Measurements from ENCODE around the gene DIRAS3. TPM values are rescaled to one million over a fixed set of nuclear protein-coding genes. Genes with fewer than 3 reads are reported as not detected.

DIRAS3 gene
- total RNA-seq, 1 experiment from 2014 or later, result not detected

- no peaks in the 10 kb centered on the region for H3K9me3 Mint-ChIP-seq (ENCODE audit: unreplicated experiment)
- DNase-seq, result no peak
- H3K27ac Mint-ChIP-seq (ENCODE audit: unreplicated experiment), result no peak overlapping the region
- no TSS peak for BruUV-seq (replicated peaks)
- intact Hi-C loops (cut with micrococcal nuclease; ENCODE audit: unreplicated experiment), result no loop called here
- TF ChIP-seq, protein P1, sequence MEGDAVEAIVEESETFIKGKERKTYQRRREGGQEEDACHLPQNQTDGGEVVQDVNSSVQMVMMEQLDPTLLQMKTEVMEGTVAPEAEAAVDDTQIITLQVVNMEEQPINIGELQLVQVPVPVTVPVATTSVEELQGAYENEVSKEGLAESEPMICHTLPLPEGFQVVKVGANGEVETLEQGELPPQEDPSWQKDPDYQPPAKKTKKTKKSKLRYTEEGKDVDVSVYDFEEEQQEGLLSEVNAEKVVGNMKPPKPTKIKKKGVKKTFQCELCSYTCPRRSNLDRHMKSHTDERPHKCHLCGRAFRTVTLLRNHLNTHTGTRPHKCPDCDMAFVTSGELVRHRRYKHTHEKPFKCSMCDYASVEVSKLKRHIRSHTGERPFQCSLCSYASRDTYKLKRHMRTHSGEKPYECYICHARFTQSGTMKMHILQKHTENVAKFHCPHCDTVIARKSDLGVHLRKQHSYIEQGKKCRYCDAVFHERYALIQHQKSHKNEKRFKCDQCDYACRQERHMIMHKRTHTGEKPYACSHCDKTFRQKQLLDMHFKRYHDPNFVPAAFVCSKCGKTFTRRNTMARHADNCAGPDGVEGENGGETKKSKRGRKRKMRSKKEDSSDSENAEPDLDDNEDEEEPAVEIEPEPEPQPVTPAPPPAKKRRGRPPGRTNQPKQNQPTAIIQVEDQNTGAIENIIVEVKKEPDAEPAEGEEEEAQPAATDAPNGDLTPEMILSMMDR (IDR thresholded peaks at IDR 0.05; ENCODE audit: insufficient read depth in 1 of 2, low read depth in 1 of 2, low read length in 1 of 2, severe bottlenecking in 1 of 2, unreplicated experiment in 1 of 2), result no peak
- H3K36me3 Mint-ChIP-seq (ENCODE audit: insufficient read depth, unreplicated experiment), result no peaks in the 10 kb centered on the region
- H3K4me1 ChIP-seq, result no peaks in the 10 kb centered on the region
- no peaks in the 10 kb centered on the region for H3K27me3 ChIP-seq (replicated peaks; ENCODE audit: control insufficient read depth, insufficient read depth, low read length)
- H3K4me3 Mint-ChIP-seq (ENCODE audit: unreplicated experiment), result no peak overlapping the region
- no peaks in the 10 kb centered on the region for H3K27me3 Mint-ChIP-seq (ENCODE audit: insufficient read depth, unreplicated experiment)
- CTCF ChIA-PET, result no interaction called here
- H3K4me1 Mint-ChIP-seq (ENCODE audit: low read depth, unreplicated experiment), result no peaks in the 10 kb centered on the region
- H3K4me3 ChIP-seq (ENCODE audit: low read depth, low read length), result no peak overlapping the region
- H3K9me3 ChIP-seq, result no peaks in the 10 kb centered on the region
- no peaks in the 10 kb centered on the region for H3K36me3 ChIP-seq (ENCODE audit: control insufficient read depth, insufficient read depth, low read length)
- POLR2A ChIA-PET, result no interaction called here
Observed at GRCh38 chr1:68047659-68048026, 2.8 kb downstream of the DIRAS3 start.

GRCh38 chr1:68046885-68047658 lies 3.4 kb downstream of the DIRAS3 start:
- H3K36me3 ChIP-seq (ENCODE audit: control insufficient read depth, insufficient read depth, low read length), result no peaks in the 10 kb centered on the region
- ChIA-PET POLR2A (no interaction called here), CTCF (no interaction called here)
- DNase-seq, result no peak
- no peaks in the 10 kb centered on the region for H3K9me3 Mint-ChIP-seq (ENCODE audit: unreplicated experiment)
- intact Hi-C loops (cut with micrococcal nuclease; ENCODE audit: unreplicated experiment), result no loop called here
- H3K36me3 Mint-ChIP-seq (ENCODE audit: insufficient read depth, unreplicated experiment), result no peaks in the 10 kb centered on the region
- H3K27me3 ChIP-seq (replicated peaks; ENCODE audit: control insufficient read depth, insufficient read depth, low read length), result no peaks in the 10 kb centered on the region
- no peaks in the 10 kb centered on the region for H3K27me3 Mint-ChIP-seq (ENCODE audit: insufficient read depth, unreplicated experiment)
- no TSS peak for BruUV-seq (replicated peaks)
- H3K4me3 ChIP-seq (ENCODE audit: low read depth, low read length), result no peak overlapping the region
- H3K4me1 ChIP-seq, result no peaks in the 10 kb centered on the region
- no peak overlapping the region for H3K27ac Mint-ChIP-seq (ENCODE audit: unreplicated experiment)
- H3K9me3 ChIP-seq, result no peaks in the 10 kb centered on the region
- H3K4me3 Mint-ChIP-seq (ENCODE audit: unreplicated experiment), result no peak overlapping the region
- TF ChIP-seq, protein P1 (IDR thresholded peaks at IDR 0.05; ENCODE audit: insufficient read depth in 1 of 2, low read depth in 1 of 2, low read length in 1 of 2, severe bottlenecking in 1 of 2, unreplicated experiment in 1 of 2), result no peak
- no peaks in the 10 kb centered on the region for H3K4me1 Mint-ChIP-seq (ENCODE audit: low read depth, unreplicated experiment)

DNA sequence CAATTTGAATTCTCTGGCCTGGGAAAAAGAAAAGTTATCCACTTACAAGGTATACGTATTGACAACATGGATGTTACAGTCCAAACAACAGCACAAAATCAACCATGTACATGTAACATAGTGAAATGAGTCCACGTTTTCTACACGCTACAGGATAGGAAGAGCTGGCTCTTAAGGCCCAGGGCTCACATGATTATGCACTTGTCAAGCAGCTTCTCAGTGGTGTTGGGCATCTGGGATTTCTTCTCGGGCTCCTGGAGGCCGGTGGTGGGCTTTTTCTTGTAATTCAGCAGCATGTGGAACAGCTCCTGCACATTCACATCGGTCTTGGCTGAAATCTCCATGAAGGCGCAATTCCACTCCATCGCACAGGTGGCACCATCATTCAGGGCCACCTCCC lies 4.0 kb downstream of the DIRAS3 start:
- Mint-ChIP-seq H3K4me3 (ENCODE audit: unreplicated experiment) (no peak overlapping the region), H3K27ac (ENCODE audit: unreplicated experiment) (no peak overlapping the region), H3K36me3 (ENCODE audit: insufficient read depth, unreplicated experiment) (no peaks in the 10 kb centered on the region), H3K9me3 (ENCODE audit: unreplicated experiment) (no peaks in the 10 kb centered on the region), H3K27me3 (ENCODE audit: insufficient read depth, unreplicated experiment) (no peaks in the 10 kb centered on the region), H3K4me1 (ENCODE audit: low read depth, unreplicated experiment) (no peaks in the 10 kb centered on the region)
- intact Hi-C loops (cut with micrococcal nuclease; ENCODE audit: unreplicated experiment), result no loop called here
- Histone ChIP-seq H3K4me1 (no peaks in the 10 kb centered on the region), H3K4me3 (ENCODE audit: low read depth, low read length) (no peak overlapping the region), H3K9me3 (no peaks in the 10 kb centered on the region), H3K36me3 (ENCODE audit: control insufficient read depth, insufficient read depth, low read length) (no peaks in the 10 kb centered on the region), H3K27me3 (replicated peaks; ENCODE audit: control insufficient read depth, insufficient read depth, low read length) (no peaks in the 10 kb centered on the region)
- CTCF ChIA-PET, result no interaction called here
- BruUV-seq (replicated peaks), result no TSS peak
- POLR2A ChIA-PET, result no interaction called here
- TF ChIP-seq, protein P1 (IDR thresholded peaks at IDR 0.05; ENCODE audit: insufficient read depth in 1 of 2, low read depth in 1 of 2, low read length in 1 of 2, severe bottlenecking in 1 of 2, unreplicated experiment in 1 of 2), result no peak
- DNase-seq, result no peak

Data from Caco-2 (cell line).